MM.1S (cell line): ENCODE results near the gene LOXL4.

ENCODE experiments used
- DNase-seq: peaks from one replicate; pipeline ENCODE4 v3.0.0-alpha.2; 2015
- H2AFZ ChIP-seq: fragments of 300-600 bp; sonication (generic); 2 replicates; pipeline ENCODE4 v1.6.0; 2016; ENCODE audit warnings: antibody characterized with exemption, low read length
- H3F3A ChIP-seq: fragments of 300-600 bp; sonication (generic); 2 replicates; pipeline ENCODE4 v1.6.1; 2016; ENCODE audit warnings: mild to moderate bottlenecking, antibody characterized with exemption, low read length, moderate library complexity, mixed read lengths; ENCODE audit not compliant: insufficient read depth
- H3K27ac ChIP-seq: fragments of 300-600 bp; sonication (generic); 2 replicates; pipeline ENCODE4 v1.5.1; 2016; ENCODE audit warnings: mild to moderate bottlenecking, low read length
- H3K27me3 ChIP-seq: fragments of 300-600 bp; sonication (generic); replicated peaks from 2 replicates; pipeline ENCODE4 v1.6.0; 2016; ENCODE audit warnings: low read length; ENCODE audit not compliant: insufficient read depth
- H3K36me3 ChIP-seq: fragments of 300-600 bp; sonication (generic); replicated peaks from 2 replicates; pipeline ENCODE4 v1.6.1; 2016; ENCODE audit warnings: mild to moderate bottlenecking, low read length, mixed read lengths; ENCODE audit not compliant: insufficient read depth
- H3K4me1 ChIP-seq: fragments of 300-600 bp; sonication (generic); 2 replicates; pipeline ENCODE4 v1.6.1; 2016; ENCODE audit warnings: low read length, mixed read lengths
- H3K4me2 ChIP-seq: fragments of 300-600 bp; sonication (generic); 2 replicates; pipeline ENCODE4 v1.6.0; 2016; ENCODE audit warnings: low read depth, low read length
- H3K4me3 ChIP-seq: fragments of 300-600 bp; sonication (generic); 2 replicates; pipeline ENCODE4 v1.5.1; 2016; ENCODE audit warnings: low read length, mixed read lengths
- H3K79me2 ChIP-seq: fragments of 300-600 bp; sonication (generic); 2 replicates; pipeline ENCODE4 v1.6.1; 2016; ENCODE audit warnings: mixed run types, low read length, mixed read lengths
- H3K9ac ChIP-seq: fragments of 300-600 bp; sonication (generic); 2 replicates; pipeline ENCODE4 v1.6.1; 2016; ENCODE audit warnings: low read length, mixed read lengths
- H3K9me2 ChIP-seq: fragments of 300-600 bp; sonication (generic); replicated peaks from 2 replicates; pipeline ENCODE4 v1.6.1; 2016; ENCODE audit warnings: mild to moderate bottlenecking, low read length, mixed read lengths; ENCODE audit not compliant: insufficient read depth
- H3K9me3 ChIP-seq: fragments of 300-600 bp; sonication (generic); replicated peaks from 2 replicates; pipeline ENCODE4 v1.6.1; 2016; ENCODE audit warnings: mild to moderate bottlenecking, low read length, mixed read lengths; ENCODE audit not compliant: insufficient read depth
- H4K20me1 ChIP-seq: fragments of 300-600 bp; sonication (generic); 2 replicates; pipeline ENCODE4 v1.6.1; 2016; ENCODE audit warnings: mild to moderate bottlenecking, low read length, moderate library complexity, mixed read lengths; ENCODE audit not compliant: insufficient read depth
- CTCF ChIP-seq: fragments of 300-600 bp; sonication (generic); IDR thresholded peaks from 2 replicates; pipeline ENCODE4 v1.5.1; 2016; ENCODE audit warnings: antibody characterized with exemption, low read length, mixed read lengths
- EZH2 ChIP-seq: fragments of 300-600 bp; sonication (generic); optimal IDR thresholded peaks from 2 replicates; pipeline ENCODE3; 2017; ENCODE audit warnings: low read depth, mild to moderate bottlenecking, antibody characterized with exemption, low read length, mixed read lengths
- EZH2phosphoT487 ChIP-seq: fragments of 300-600 bp; sonication (generic); IDR thresholded peaks from 2 replicates; pipeline ENCODE4 v1.6.1; 2018; ENCODE audit warnings: antibody characterized with exemption, low read length

The LOXL4 gene

GRCh38 chr10:98302741-98303365 is 34.9 kb upstream of the LOXL4 start:
- no peak overlapping the region for H3K9ac ChIP-seq
- no peaks in the 10 kb centered on the region for H3K9me3 ChIP-seq
- H3K27ac ChIP-seq: no peak overlapping the region
- TF ChIP-seq EZH2phosphoT487 (no peak), EZH2 (no peak), CTCF (no peak)
- H3K36me3 ChIP-seq: no peaks in the 10 kb centered on the region
- H3K9me2 ChIP-seq: no peaks in the 10 kb centered on the region
- H4K20me1 ChIP-seq: no peaks in the 10 kb centered on the region
- no peak overlapping the region for H3K4me3 ChIP-seq
- no peaks in the 10 kb centered on the region for H3K79me2 ChIP-seq
- no peak for DNase-seq
- H2AFZ ChIP-seq: no peak overlapping the region
- no peak overlapping the region for H3K4me2 ChIP-seq
- no peaks in the 10 kb centered on the region for H3K27me3 ChIP-seq
- H3F3A ChIP-seq: no peaks in the 10 kb centered on the region
- H3K4me1 ChIP-seq: no peaks in the 10 kb centered on the region

GRCh38 chr10:98301664-98302319 is 33.8 kb upstream of the LOXL4 start:
- TF ChIP-seq CTCF: no peak
- TF ChIP-seq EZH2phosphoT487: no peak
- TF ChIP-seq EZH2: no peak

GRCh38 chr10:98300526-98301229 is 32.7 kb upstream of the LOXL4 start:
- Histone ChIP-seq H3K79me2 (no peaks in the 10 kb centered on the region), H3F3A (no peaks in the 10 kb centered on the region), H3K27me3 (no peaks in the 10 kb centered on the region), H3K4me2 (no peak overlapping the region), H3K4me1 (peaks cover 9% of the 10 kb centered on the region), H2AFZ (no peak overlapping the region), H3K4me3 (no peak overlapping the region), H3K9ac (no peak overlapping the region), H3K9me3 (no peaks in the 10 kb centered on the region), H3K9me2 (no peaks in the 10 kb centered on the region), H3K27ac (no peak overlapping the region), H3K36me3 (no peaks in the 10 kb centered on the region), H4K20me1 (no peaks in the 10 kb centered on the region)
- TF ChIP-seq CTCF (no peak), EZH2phosphoT487 (no peak), EZH2 (no peak)
- DNase-seq: no peak

More at GRCh38 chr10:98301664-98302319, 33.8 kb upstream of the LOXL4 start:
- H3K9me2 ChIP-seq: no peaks in the 10 kb centered on the region
- no peak overlapping the region for H3K27ac ChIP-seq
- H3K36me3 ChIP-seq: no peaks in the 10 kb centered on the region
- no peak overlapping the region for H3K9ac ChIP-seq
- H3K79me2 ChIP-seq: no peaks in the 10 kb centered on the region
- no peaks in the 10 kb centered on the region for H3K9me3 ChIP-seq
- no peaks in the 10 kb centered on the region for H3K4me1 ChIP-seq
- no peak for DNase-seq
- H3K4me2 ChIP-seq: no peak overlapping the region
- no peaks in the 10 kb centered on the region for H3K27me3 ChIP-seq
- no peak overlapping the region for H3K4me3 ChIP-seq
- no peak overlapping the region for H2AFZ ChIP-seq
- no peaks in the 10 kb centered on the region for H4K20me1 ChIP-seq
- no peaks in the 10 kb centered on the region for H3F3A ChIP-seq
